ENCODE measurements around the gene SYNDIG1.
"Not testable (repeated sequence)": the region's sequence is repeated elsewhere in the genome, so short reads cannot be mapped to it uniquely, and the experiment has no call there.

The SYNDIG1 gene

GRCh38 chr20:24611360-24612140, 142.1 kb downstream of the SYNDIG1 start:
- no peak for DNase-seq (ENCODE audit: low read depth in 2 of 2)

GRCh38 chr20:24612799-24613775, 143.7 kb downstream of the SYNDIG1 start:
- DNase-seq (ENCODE audit: low read depth in 2 of 2) = no peak

- DNase-seq (ENCODE audit: low read depth in 2 of 2) = no peak
Observed at GRCh38 chr20:24614341-24614740, 144.9 kb downstream of the SYNDIG1 start.

- DNase-seq (ENCODE audit: low read depth in 2 of 2) = no peak
Observed at GRCh38 chr20:24615353-24615752, 145.9 kb downstream of the SYNDIG1 start.

GRCh38 chr20:24616258-24617079, 147.0 kb downstream of the SYNDIG1 start:
- no peak for DNase-seq (ENCODE audit: low read depth in 2 of 2)

GRCh38 chr20:24617080-24617432, 147.6 kb downstream of the SYNDIG1 start:
- no peak for DNase-seq (ENCODE audit: low read depth in 2 of 2)

GRCh38 chr20:24617757-24618450, 148.5 kb downstream of the SYNDIG1 start:
- DNase-seq (ENCODE audit: low read depth in 2 of 2) = no peak

GRCh38 chr20:24618739-24619138, 149.3 kb downstream of the SYNDIG1 start:
- no peak for DNase-seq (ENCODE audit: low read depth in 2 of 2)

GRCh38 chr20:24619212-24619611, 149.8 kb downstream of the SYNDIG1 start:
- no peak for DNase-seq (ENCODE audit: low read depth in 2 of 2)

- DNase-seq (ENCODE audit: low read depth in 2 of 2) = no peak
Observed at GRCh38 chr20:24620937-24621519, 151.6 kb downstream of the SYNDIG1 start.

GRCh38 chr20:24622856-24623255, 153.4 kb downstream of the SYNDIG1 start:
- DNase-seq (ENCODE audit: low read depth in 2 of 2) = no peak

GRCh38 chr20:24626141-24626540, 156.7 kb downstream of the SYNDIG1 start:
- not testable (repeated sequence) for DNase-seq (ENCODE audit: low read depth in 2 of 2)

- DNase-seq (ENCODE audit: low read depth in 2 of 2) = no peak
Observed at GRCh38 chr20:24627291-24627690, 157.9 kb downstream of the SYNDIG1 start.

- DNase-seq (ENCODE audit: low read depth in 2 of 2) = no peak
Observed at GRCh38 chr20:24627926-24628325, 158.5 kb downstream of the SYNDIG1 start.

GRCh38 chr20:24628985-24629384, 159.6 kb downstream of the SYNDIG1 start:
- no peak for DNase-seq (ENCODE audit: low read depth in 2 of 2)

GRCh38 chr20:24629668-24630067, 160.2 kb downstream of the SYNDIG1 start:
- DNase-seq (ENCODE audit: low read depth in 2 of 2) = no peak

- no peak for DNase-seq (ENCODE audit: low read depth in 2 of 2)
Observed at GRCh38 chr20:24630486-24631172, 161.2 kb downstream of the SYNDIG1 start.

- DNase-seq (ENCODE audit: low read depth in 2 of 2) = no peak
Observed at GRCh38 chr20:24631173-24631505, 161.7 kb downstream of the SYNDIG1 start.

GRCh38 chr20:24632581-24632980, 163.2 kb downstream of the SYNDIG1 start:
- no peak for DNase-seq (ENCODE audit: low read depth in 2 of 2)

GRCh38 chr20:24633026-24633425, 163.6 kb downstream of the SYNDIG1 start:
- DNase-seq (ENCODE audit: low read depth in 2 of 2) = no peak
